HCT116 (cell line): ENCODE measurements around the gene PRAMEF17.

Source experiments
- CEBPB ChIP-seq: IDR thresholded peaks from 2 replicates; pipeline ENCODE4 v1.6.1; 2012; ENCODE audit warnings: low read depth
- CTCF ChIP-seq, 3 experiments: fragments of 200-600 bp in 1 of 3; sonication (generic) in 1 of 3; IDR thresholded peaks in 2 of 3; conservative IDR thresholded peaks in 1 of 3; 2 replicates each; pipeline ENCODE4 v1.5.1; 2012 to 2017; ENCODE audit warnings: low read depth in 2 of 3, low read length in 2 of 3, antibody characterized with exemption in 1 of 3, borderline replicate concordance in 1 of 3, control low read depth in 1 of 3, mild to moderate bottlenecking in 1 of 3, mixed read lengths in 1 of 3, mixed run types in 1 of 3, moderate library complexity in 1 of 3; ENCODE audit not compliant: insufficient read depth in 1 of 3
- EZH2 ChIP-seq: fragments of 200-600 bp; sonication (generic); IDR thresholded peaks from 2 replicates; pipeline ENCODE4 v1.6.1; 2017; ENCODE audit warnings: antibody characterized with exemption, mixed run types
- JUND ChIP-seq: IDR thresholded peaks from 2 replicates; pipeline ENCODE4 v1.6.1; 2012
- MAX ChIP-seq: IDR thresholded peaks from 2 replicates; pipeline ENCODE4 v1.6.1; 2012
- POLR2AphosphoS5 ChIP-seq: IDR thresholded peaks from 2 replicates; pipeline ENCODE4 v1.6.1; 2011; ENCODE audit warnings: mild to moderate bottlenecking, low read depth, low read length, moderate library complexity
- REST ChIP-seq: IDR thresholded peaks from 2 replicates; pipeline ENCODE4 v1.6.1; 2012; ENCODE audit warnings: low read depth
- SRF ChIP-seq: IDR thresholded peaks from 2 replicates; pipeline ENCODE4 v1.6.1; 2012; ENCODE audit warnings: low read depth

GRCh38 chr1:13432251-13432650, 42.8 kb downstream of the PRAMEF17 start:
- TF ChIP-seq EZH2 (no peak), CTCF (IDR thresholded peaks at IDR 0.05 in 2 of 3, conservative IDR thresholded peaks at IDR 0.05 in 1 of 3; ENCODE audit: borderline replicate concordance in 1 of 3, insufficient read depth in 1 of 3, low read depth in 2 of 3, low read length in 2 of 3) (no peak), JUND (no peak), CEBPB (no peak), SRF (no peak), REST (no peak), POLR2AphosphoS5 (no peak), MAX (no peak)
